SK-MEL-5 (cell line): ENCODE measurements around the gene GALNT10. TPM values are rescaled to one million over a fixed set of nuclear protein-coding genes. Genes with fewer than 3 reads are reported as not detected.

Source experiments
- DNase-seq: peaks from one replicate; pipeline ENCODE4 v3.0.0-alpha.2; 2016; ENCODE audit warnings: low read depth, low spot score
- in situ Hi-C: cut with HindIII; loops from 2 replicates; pipeline ENCODE4 v1.10.0; 2016; ENCODE audit warnings: low sequenced_read_pairs, high pct_unique_total_duplicates, low pct_unique_long_range_greater_than_20kb
- total RNA-seq: library from RNA; depleted of rRNA; stranded (reverse); fragments of >200 nt; shearing (Covaris generic); gene quantifications from 2 replicates; pipeline ENCODE4 v1.2.3, GENCODE V29; 2014

Gene GALNT10
- total RNA-seq, 1 experiment from 2014 or later, result 8.7 TPM

- DNase-seq, result no peak
- in situ Hi-C loops, result no loop called here
Measured at GRCh38 chr5:154366353-154366752, 175.8 kb downstream of the GALNT10 start.

GRCh38 chr5:154367101-154367500 is 176.6 kb downstream of the GALNT10 start:
- no peak for DNase-seq
- in situ Hi-C loops, result no loop called here

GRCh38 chr5:154368041-154368800 is 177.7 kb downstream of the GALNT10 start:
- in situ Hi-C loops, result no loop called here
- peak; percentile 41 for DNase-seq

GRCh38 chr5:154369682-154370081 is 179.1 kb downstream of the GALNT10 start:
- no peak for DNase-seq
- in situ Hi-C loops, result no loop called here

GRCh38 chr5:154370119-154370518 is 179.6 kb downstream of the GALNT10 start:
- in situ Hi-C loops, result no loop called here
- DNase-seq, result no peak

GRCh38 chr5:154370813-154371212 is 180.3 kb downstream of the GALNT10 start:
- in situ Hi-C loops, result no loop called here
- no peak for DNase-seq

- no peak for DNase-seq
Measured at GRCh38 chr5:154371687-154372086, 181.2 kb downstream of the GALNT10 start.

GRCh38 chr5:154372661-154373060 is 182.1 kb downstream of the GALNT10 start:
- in situ Hi-C loops, result no loop called here
- DNase-seq, result no peak

More at GRCh38 chr5:154371687-154372086, 181.2 kb downstream of the GALNT10 start:
- in situ Hi-C loops, result no loop called here

GRCh38 chr5:154373326-154373725 is 182.8 kb downstream of the GALNT10 start:
- DNase-seq, result no peak
- in situ Hi-C loops, result no loop called here

- no peak for DNase-seq
- in situ Hi-C loops, result no loop called here
Measured at GRCh38 chr5:154373729-154374179, 183.2 kb downstream of the GALNT10 start.

- in situ Hi-C loops, result no loop called here
- DNase-seq, result no peak
Measured at GRCh38 chr5:154374264-154374663, 183.7 kb downstream of the GALNT10 start.

GRCh38 chr5:154375329-154376008 is 184.9 kb downstream of the GALNT10 start:
- in situ Hi-C loops, result no loop called here
- no peak for DNase-seq

- in situ Hi-C loops, result no loop called here
- DNase-seq, result no peak
Measured at GRCh38 chr5:154376481-154376880, 185.9 kb downstream of the GALNT10 start.

- DNase-seq, result no peak
- in situ Hi-C loops, result no loop called here
Measured at GRCh38 chr5:154377754-154378533, 187.4 kb downstream of the GALNT10 start.

- in situ Hi-C loops, result no loop called here
- no peak for DNase-seq
Measured at GRCh38 chr5:154380263-154380662, 189.7 kb downstream of the GALNT10 start.

- in situ Hi-C loops, result no loop called here
Measured at GRCh38 chr5:154384480-154385235, 194.1 kb downstream of the GALNT10 start.

GRCh38 chr5:154385236-154385512 is 194.6 kb downstream of the GALNT10 start:
- in situ Hi-C loops, result no loop called here
- DNase-seq, result no peak

More at GRCh38 chr5:154384480-154385235, 194.1 kb downstream of the GALNT10 start:
- DNase-seq, result no peak
